ENCODE results near the gene MYCBPAP. TPM values are rescaled to one million over a fixed set of nuclear protein-coding genes. Genes with fewer than 3 reads are reported as not detected.

The MYCBPAP gene
- total and polyA plus RNA-seq, 2 donors (not counting 1 experiment from before 2014, with no cell fraction given): 0.16 to 3.0 TPM

DNA sequence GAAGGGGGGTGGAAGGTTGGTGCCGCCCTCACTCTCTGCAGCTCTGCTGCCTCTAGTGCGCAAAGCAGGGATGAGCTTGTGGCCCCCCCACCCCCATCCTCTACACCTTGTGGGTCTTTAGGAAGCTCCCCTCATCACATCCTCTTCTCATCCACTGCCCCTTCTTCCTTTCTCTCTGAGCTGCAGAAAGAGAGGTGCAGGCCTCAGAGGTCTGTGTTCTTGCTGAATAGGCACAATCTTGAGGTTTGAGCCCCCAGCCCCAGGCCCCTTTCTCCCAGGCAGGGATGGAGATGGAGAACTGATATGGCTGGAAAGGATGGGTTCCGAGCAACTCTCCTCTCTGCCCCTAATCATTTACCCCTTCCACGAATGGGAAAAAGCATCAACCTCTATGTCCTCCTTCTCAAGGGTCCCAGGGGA, 54.9 kb downstream of the MYCBPAP start:
- Histone ChIP-seq H3K9ac (ENCODE audit: insufficient read depth, low read length) (no peak overlapping the region), H4K20me1 (ENCODE audit: control insufficient read depth, extremely low read depth, insufficient read depth, low read length) (no peaks in the 10 kb centered on the region), H3K4me2 (ENCODE audit: extremely low read depth, insufficient read depth, low read length) (no peak overlapping the region), H3K9me3 (ENCODE audit: control insufficient read depth, insufficient read depth, low read depth, low read length) (no peaks in the 10 kb centered on the region), H3K27ac (ENCODE audit: insufficient read depth, low read length) (no peak overlapping the region), H3K36me3 (ENCODE audit: control insufficient read depth, insufficient read depth, low read length) (no peaks in the 10 kb centered on the region), H2AFZ (ENCODE audit: low read length) (no peak overlapping the region), H3K4me1 (ENCODE audit: control insufficient read depth, extremely low read depth, insufficient read depth, low read length) (peaks cover 17% of the 10 kb centered on the region), H3K27me3 (ENCODE audit: control insufficient read depth, insufficient read depth, low read length) (peaks cover 57% of the 10 kb centered on the region), H3K79me2 (ENCODE audit: control insufficient read depth, insufficient read depth, low read length) (no peaks in the 10 kb centered on the region), H3K4me3 (replicated peaks in 1 of 4; ENCODE audit: control extremely low read depth in 1 of 4, insufficient read depth in 1 of 4, low read depth in 3 of 4, low read length in 4 of 4) (no peak overlapping the region)
- DNase-seq (ENCODE audit: low read depth in 2 of 2): no peak
- TF ChIP-seq EZH2 (IDR thresholded peaks at IDR 0.05; ENCODE audit: low read length, missing control alignments): no peak
- TF ChIP-seq, protein P1, sequence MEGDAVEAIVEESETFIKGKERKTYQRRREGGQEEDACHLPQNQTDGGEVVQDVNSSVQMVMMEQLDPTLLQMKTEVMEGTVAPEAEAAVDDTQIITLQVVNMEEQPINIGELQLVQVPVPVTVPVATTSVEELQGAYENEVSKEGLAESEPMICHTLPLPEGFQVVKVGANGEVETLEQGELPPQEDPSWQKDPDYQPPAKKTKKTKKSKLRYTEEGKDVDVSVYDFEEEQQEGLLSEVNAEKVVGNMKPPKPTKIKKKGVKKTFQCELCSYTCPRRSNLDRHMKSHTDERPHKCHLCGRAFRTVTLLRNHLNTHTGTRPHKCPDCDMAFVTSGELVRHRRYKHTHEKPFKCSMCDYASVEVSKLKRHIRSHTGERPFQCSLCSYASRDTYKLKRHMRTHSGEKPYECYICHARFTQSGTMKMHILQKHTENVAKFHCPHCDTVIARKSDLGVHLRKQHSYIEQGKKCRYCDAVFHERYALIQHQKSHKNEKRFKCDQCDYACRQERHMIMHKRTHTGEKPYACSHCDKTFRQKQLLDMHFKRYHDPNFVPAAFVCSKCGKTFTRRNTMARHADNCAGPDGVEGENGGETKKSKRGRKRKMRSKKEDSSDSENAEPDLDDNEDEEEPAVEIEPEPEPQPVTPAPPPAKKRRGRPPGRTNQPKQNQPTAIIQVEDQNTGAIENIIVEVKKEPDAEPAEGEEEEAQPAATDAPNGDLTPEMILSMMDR (conservative IDR thresholded peaks at IDR 0.05 in 1 of 2, IDR thresholded peaks at IDR 0.05 in 1 of 2; ENCODE audit: low read depth in 1 of 2, low read length in 2 of 2): no peak

DNA sequence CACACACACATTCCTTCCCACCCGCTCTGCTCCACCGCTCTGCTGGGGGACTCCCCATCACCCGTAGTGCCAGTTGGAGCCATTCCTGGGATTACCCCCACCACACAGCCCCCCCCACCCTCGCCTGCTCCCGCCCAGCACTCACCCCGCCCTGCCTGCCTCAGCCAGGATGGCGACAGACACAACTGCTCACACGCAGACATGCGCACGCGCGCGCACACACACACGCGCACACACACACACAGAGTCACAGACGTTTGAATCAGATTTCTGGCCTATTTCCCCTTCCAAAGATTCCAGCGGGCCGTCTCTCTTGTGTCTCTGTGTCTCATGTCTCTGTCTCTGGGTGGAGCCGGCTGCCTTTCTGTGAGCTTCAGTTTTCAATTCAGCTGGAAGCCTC, 56.7 kb downstream of the MYCBPAP start:
- TF ChIP-seq, protein P1 (conservative IDR thresholded peaks at IDR 0.05 in 1 of 2, IDR thresholded peaks at IDR 0.05 in 1 of 2; ENCODE audit: low read depth in 1 of 2, low read length in 2 of 2): no peak
- TF ChIP-seq EZH2 (IDR thresholded peaks at IDR 0.05; ENCODE audit: low read length, missing control alignments): no peak
- Histone ChIP-seq H4K20me1 (ENCODE audit: control insufficient read depth, extremely low read depth, insufficient read depth, low read length) (no peaks in the 10 kb centered on the region), H3K27me3 (ENCODE audit: control insufficient read depth, insufficient read depth, low read length) (peaks cover 43% of the 10 kb centered on the region), H3K9ac (ENCODE audit: insufficient read depth, low read length) (no peak overlapping the region), H2AFZ (ENCODE audit: low read length) (peak overlapping the region; percentile 30), H3K4me1 (ENCODE audit: control insufficient read depth, extremely low read depth, insufficient read depth, low read length) (peaks cover 13% of the 10 kb centered on the region), H3K79me2 (ENCODE audit: control insufficient read depth, insufficient read depth, low read length) (no peaks in the 10 kb centered on the region), H3K9me3 (ENCODE audit: control insufficient read depth, insufficient read depth, low read depth, low read length) (no peaks in the 10 kb centered on the region), H3K4me3 (replicated peaks in 1 of 4; ENCODE audit: control extremely low read depth in 1 of 4, insufficient read depth in 1 of 4, low read depth in 3 of 4, low read length in 4 of 4) (peak overlapping the region in 1 of 4 experiments; percentile 3), H3K27ac (ENCODE audit: insufficient read depth, low read length) (no peak overlapping the region), H3K4me2 (ENCODE audit: extremely low read depth, insufficient read depth, low read length) (peak overlapping the region; percentile 64), H3K36me3 (ENCODE audit: control insufficient read depth, insufficient read depth, low read length) (no peaks in the 10 kb centered on the region)
- peak; percentile 44 to 77 for DNase-seq (ENCODE audit: low read depth in 2 of 2)

DNA sequence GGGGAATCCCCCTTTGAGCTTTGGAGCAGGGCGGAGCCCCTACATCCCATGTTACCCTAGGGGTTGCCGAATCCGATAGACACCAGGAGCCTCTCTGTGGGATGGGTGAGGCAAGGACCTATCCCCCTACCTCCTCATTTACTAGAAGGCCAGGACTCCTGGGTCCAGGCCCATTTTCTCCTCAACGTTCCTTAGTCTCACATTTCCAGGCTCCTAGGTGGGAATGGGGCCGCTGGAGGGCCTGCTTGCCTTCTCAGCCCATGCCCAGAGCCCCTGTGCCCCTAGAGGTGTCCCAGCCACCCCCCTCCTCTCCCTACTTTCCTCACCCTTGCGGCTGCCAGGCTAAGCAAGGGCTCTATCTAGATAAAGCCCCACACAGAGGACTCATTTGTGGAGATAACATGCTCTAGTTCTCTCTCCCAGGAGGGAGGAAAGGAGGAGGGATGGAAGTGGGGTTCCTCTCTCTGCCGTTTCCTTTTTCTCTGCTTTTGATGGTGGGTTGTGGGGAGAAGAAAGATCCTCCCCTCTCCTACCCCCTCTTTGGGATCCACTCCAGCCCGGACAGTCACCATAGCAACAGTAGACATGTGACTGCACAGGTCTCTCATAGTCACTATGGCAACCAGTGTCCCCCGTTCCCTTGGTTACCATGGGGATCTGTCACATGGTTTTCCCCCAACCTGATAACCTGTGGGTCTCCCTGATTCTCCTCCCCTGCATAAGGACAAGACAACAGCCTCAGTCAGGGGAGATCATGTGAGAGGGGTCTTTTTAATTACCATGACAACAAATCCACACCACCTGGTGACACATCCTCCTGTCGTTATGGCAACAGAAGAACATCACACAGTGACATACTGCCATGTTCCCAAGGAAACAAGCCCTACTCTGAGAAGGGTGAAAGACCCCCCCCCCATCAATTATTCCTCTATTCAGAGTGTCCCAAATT, 57.4 kb downstream of the MYCBPAP start:
- no peaks in the 10 kb centered on the region for H4K20me1 ChIP-seq (ENCODE audit: control insufficient read depth, extremely low read depth, insufficient read depth, low read length)
- H2AFZ ChIP-seq (ENCODE audit: low read length): no peak overlapping the region
- peaks cover 40% of the 10 kb centered on the region for H3K27me3 ChIP-seq (ENCODE audit: control insufficient read depth, insufficient read depth, low read length)
- H3K4me1 ChIP-seq (ENCODE audit: control insufficient read depth, extremely low read depth, insufficient read depth, low read length): peaks cover 10% of the 10 kb centered on the region
- H3K27ac ChIP-seq (ENCODE audit: insufficient read depth, low read length): no peak overlapping the region
- no peak overlapping the region for H3K9ac ChIP-seq (ENCODE audit: insufficient read depth, low read length)
- peak overlapping the region; percentile 64 for H3K4me2 ChIP-seq (ENCODE audit: extremely low read depth, insufficient read depth, low read length)
- no peak overlapping the region for H3K4me3 ChIP-seq (replicated peaks in 1 of 4; ENCODE audit: control extremely low read depth in 1 of 4, insufficient read depth in 1 of 4, low read depth in 3 of 4, low read length in 4 of 4)
- TF ChIP-seq EZH2 (IDR thresholded peaks at IDR 0.05; ENCODE audit: low read length, missing control alignments): no peak
- TF ChIP-seq, protein P1 (conservative IDR thresholded peaks at IDR 0.05 in 1 of 2, IDR thresholded peaks at IDR 0.05 in 1 of 2; ENCODE audit: low read depth in 1 of 2, low read length in 2 of 2): no peak
- no peaks in the 10 kb centered on the region for H3K9me3 ChIP-seq (ENCODE audit: control insufficient read depth, insufficient read depth, low read depth, low read length)
- no peaks in the 10 kb centered on the region for H3K79me2 ChIP-seq (ENCODE audit: control insufficient read depth, insufficient read depth, low read length)
- H3K36me3 ChIP-seq (ENCODE audit: control insufficient read depth, insufficient read depth, low read length): no peaks in the 10 kb centered on the region
- no peak for DNase-seq (ENCODE audit: low read depth in 2 of 2)
